HG03460 (cell line): ENCODE data around the gene AMZ1.

Experiments used
- ATAC-seq: cut with Tn5 transposase; IDR thresholded peaks from one replicate; pipeline ENCODE4 v1.9.1; 2021; ENCODE audit not compliant: unreplicated experiment

The AMZ1 gene

DNA sequence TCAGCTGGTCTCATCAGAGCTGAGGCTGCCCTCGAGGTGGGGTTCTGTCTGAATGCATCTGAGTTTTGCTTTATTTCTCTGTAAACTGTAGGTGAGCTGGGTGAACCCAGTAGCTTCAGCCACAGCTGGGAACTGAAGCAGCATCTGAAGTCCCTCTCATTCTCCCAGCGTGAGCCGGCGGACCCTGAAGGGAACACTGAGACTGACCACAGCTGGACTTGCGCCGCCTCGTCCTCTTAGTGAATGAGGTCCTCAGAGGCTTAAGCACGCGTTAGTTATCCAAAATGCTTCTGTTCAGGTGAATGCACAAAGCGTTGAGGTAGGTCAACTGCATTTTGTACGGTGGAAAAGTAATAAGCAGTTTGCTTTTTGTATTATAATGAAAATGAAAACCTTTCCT lies 76.6 kb downstream of the AMZ1 start:
- no peak for ATAC-seq
